Measurements from ENCODE around the gene TBX5.

The TBX5 gene

GRCh38 chr12:114313910-114314309 is 92.0 kb downstream of the TBX5 start:
- in situ Hi-C loops (cut with HindIII; ENCODE audit: low pct_ligation_motif_present, low sequenced_read_pairs) = no loop called here

DNA sequence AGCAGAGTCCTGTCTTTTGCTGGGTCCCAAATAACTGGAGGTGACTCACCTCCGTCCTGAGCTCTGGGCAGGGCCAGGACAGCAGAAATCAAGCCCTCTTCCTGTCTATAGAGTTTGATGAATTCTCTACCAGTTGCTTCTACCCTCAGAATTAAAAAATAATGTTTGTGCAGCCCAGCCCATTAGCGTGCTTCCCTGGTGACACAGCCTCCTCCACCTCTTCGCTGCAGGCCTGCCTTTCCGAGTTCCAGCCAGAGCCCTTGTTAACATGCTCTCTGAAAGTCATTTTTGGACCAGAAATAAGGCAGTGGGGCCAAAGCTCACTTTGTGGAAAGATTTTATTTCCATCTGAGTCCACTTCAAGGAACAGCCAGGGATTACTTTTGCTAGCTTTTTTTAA is 94.0 kb downstream of the TBX5 start:
- Histone ChIP-seq H3K27me3 (replicated peaks) (no peaks in the 10 kb centered on the region), H3K27ac (no peak overlapping the region), H3K4me3 (ENCODE audit: low read depth, low read length) (no peak overlapping the region), H3K36me3 (replicated peaks) (no peaks in the 10 kb centered on the region)
- in situ Hi-C loops (cut with HindIII; ENCODE audit: low pct_ligation_motif_present, low sequenced_read_pairs) = no loop called here
- DNase-seq = no peak
- TF ChIP-seq, protein P1, sequence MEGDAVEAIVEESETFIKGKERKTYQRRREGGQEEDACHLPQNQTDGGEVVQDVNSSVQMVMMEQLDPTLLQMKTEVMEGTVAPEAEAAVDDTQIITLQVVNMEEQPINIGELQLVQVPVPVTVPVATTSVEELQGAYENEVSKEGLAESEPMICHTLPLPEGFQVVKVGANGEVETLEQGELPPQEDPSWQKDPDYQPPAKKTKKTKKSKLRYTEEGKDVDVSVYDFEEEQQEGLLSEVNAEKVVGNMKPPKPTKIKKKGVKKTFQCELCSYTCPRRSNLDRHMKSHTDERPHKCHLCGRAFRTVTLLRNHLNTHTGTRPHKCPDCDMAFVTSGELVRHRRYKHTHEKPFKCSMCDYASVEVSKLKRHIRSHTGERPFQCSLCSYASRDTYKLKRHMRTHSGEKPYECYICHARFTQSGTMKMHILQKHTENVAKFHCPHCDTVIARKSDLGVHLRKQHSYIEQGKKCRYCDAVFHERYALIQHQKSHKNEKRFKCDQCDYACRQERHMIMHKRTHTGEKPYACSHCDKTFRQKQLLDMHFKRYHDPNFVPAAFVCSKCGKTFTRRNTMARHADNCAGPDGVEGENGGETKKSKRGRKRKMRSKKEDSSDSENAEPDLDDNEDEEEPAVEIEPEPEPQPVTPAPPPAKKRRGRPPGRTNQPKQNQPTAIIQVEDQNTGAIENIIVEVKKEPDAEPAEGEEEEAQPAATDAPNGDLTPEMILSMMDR (IDR thresholded peaks at IDR 0.05; ENCODE audit: low read depth, low read length, missing control alignments) = no peak

More at GRCh38 chr12:114313910-114314309, 92.0 kb downstream of the TBX5 start:
- Histone ChIP-seq H3K36me3 (replicated peaks) (no peaks in the 10 kb centered on the region), H3K27ac (no peak overlapping the region), H3K4me3 (ENCODE audit: low read depth, low read length) (no peak overlapping the region), H3K27me3 (replicated peaks) (no peaks in the 10 kb centered on the region)
- TF ChIP-seq, protein P1 (IDR thresholded peaks at IDR 0.05; ENCODE audit: low read depth, low read length, missing control alignments) = no peak
- no peak for DNase-seq

- no peaks in the 10 kb centered on the region for H3K27me3 ChIP-seq (replicated peaks)
- in situ Hi-C loops (cut with HindIII; ENCODE audit: low pct_ligation_motif_present, low sequenced_read_pairs) = no loop called here
- no peak for DNase-seq
Observed at GRCh38 chr12:114306646-114307045, 99.3 kb downstream of the TBX5 start.

GRCh38 chr12:114305446-114305845 is 100.5 kb downstream of the TBX5 start:
- in situ Hi-C loops (cut with HindIII; ENCODE audit: low pct_ligation_motif_present, low sequenced_read_pairs) = no loop called here

More at GRCh38 chr12:114306646-114307045, 99.3 kb downstream of the TBX5 start:
- Histone ChIP-seq H3K27ac (no peak overlapping the region), H3K36me3 (replicated peaks) (no peaks in the 10 kb centered on the region), H3K4me3 (ENCODE audit: low read depth, low read length) (no peak overlapping the region)
- TF ChIP-seq, protein P1 (IDR thresholded peaks at IDR 0.05; ENCODE audit: low read depth, low read length, missing control alignments) = no peak

More at GRCh38 chr12:114305446-114305845, 100.5 kb downstream of the TBX5 start:
- no peak for DNase-seq
- no peak overlapping the region for H3K27ac ChIP-seq
- TF ChIP-seq, protein P1 (IDR thresholded peaks at IDR 0.05; ENCODE audit: low read depth, low read length, missing control alignments) = no peak
- H3K27me3 ChIP-seq (replicated peaks) = no peaks in the 10 kb centered on the region
- H3K36me3 ChIP-seq (replicated peaks) = no peaks in the 10 kb centered on the region
- no peak overlapping the region for H3K4me3 ChIP-seq (ENCODE audit: low read depth, low read length)

All from brain microvascular endothelial cell (primary cell).